Mesendoderm (in vitro differentiated cells): ENCODE data around the gene KRT86.

Experiments used
- DNase-seq: peaks from one replicate; pipeline ENCODE4 v3.0.0; 2013
- H2AK5ac ChIP-seq: 2 replicates; pipeline ENCODE4 v1.6.1; 2013; ENCODE audit warnings: low read length, inconsistent platforms
- H2BK120ac ChIP-seq: 2 replicates; pipeline ENCODE4 v1.6.1; 2013; ENCODE audit warnings: low read depth, mild to moderate bottlenecking, low read length, moderate library complexity, mixed read lengths
- H2BK15ac ChIP-seq: replicated peaks from 2 replicates; pipeline ENCODE4 v1.6.1; 2013; ENCODE audit warnings: low read depth, mild to moderate bottlenecking, moderate library complexity
- H2BK5ac ChIP-seq: 2 replicates; pipeline ENCODE4 v1.6.1; 2013; ENCODE audit warnings: low read length, inconsistent platforms
- H3K18ac ChIP-seq: 2 replicates; pipeline ENCODE4 v1.6.1; 2013; ENCODE audit warnings: mild to moderate bottlenecking, low read length, mixed read lengths
- H3K23ac ChIP-seq: one replicate; pipeline ENCODE4 v1.6.1; 2013; ENCODE audit warnings: low read length
- H3K27ac ChIP-seq: 2 replicates; pipeline ENCODE4 v1.5.1; 2013; ENCODE audit warnings: low read depth, mild to moderate bottlenecking, inconsistent platforms, low read length, moderate library complexity
- H3K27me3 ChIP-seq: 2 replicates; pipeline ENCODE4 v1.6.1; 2013; ENCODE audit warnings: low read length, control low read depth, mild to moderate bottlenecking, inconsistent platforms; ENCODE audit not compliant: insufficient read depth, poor library complexity
- H3K36me3 ChIP-seq: 2 replicates; pipeline ENCODE4 v1.6.1; 2013; ENCODE audit warnings: low read length, inconsistent platforms; ENCODE audit not compliant: control insufficient read depth, insufficient read depth
- H3K4ac ChIP-seq: one replicate; pipeline ENCODE4 v1.6.1; 2013; ENCODE audit warnings: low read depth, mild to moderate bottlenecking, low read length, moderate library complexity
- H3K4me1 ChIP-seq: 2 replicates; pipeline ENCODE4 v1.6.1; 2013; ENCODE audit warnings: low read depth, low read length, inconsistent platforms; ENCODE audit not compliant: control insufficient read depth
- H3K4me2 ChIP-seq: 2 replicates; pipeline ENCODE4 v1.6.1; 2013; ENCODE audit warnings: low read length
- H3K4me3 ChIP-seq: 2 replicates; pipeline ENCODE4 v1.5.1; 2013; ENCODE audit warnings: mild to moderate bottlenecking, low read length
- H3K56ac ChIP-seq: one replicate; pipeline ENCODE4 v1.6.1; 2013; ENCODE audit warnings: low read length
- H3K79me1 ChIP-seq: 2 replicates; pipeline ENCODE4 v1.6.1; 2013; ENCODE audit warnings: low read length, inconsistent platforms
- H3K79me2 ChIP-seq: 2 replicates; pipeline ENCODE4 v1.6.1; 2013; ENCODE audit warnings: mild to moderate bottlenecking, low read length; ENCODE audit not compliant: control insufficient read depth, insufficient read depth
- H3K9ac ChIP-seq: 2 replicates; pipeline ENCODE4 v1.6.1; 2013; ENCODE audit warnings: low read length, inconsistent platforms
- H4K5ac ChIP-seq: one replicate; pipeline ENCODE4 v1.6.1; 2013; ENCODE audit warnings: low read length
- H4K8ac ChIP-seq: one replicate; pipeline ENCODE4 v1.6.1; 2013; ENCODE audit warnings: low read depth, mild to moderate bottlenecking, control low read depth, low read length, moderate library complexity
- WGBS: extraction: QIAGEN DNeasy Blood & Tissue Kit; methylation state at CpG from one replicate; pipeline ENCODE4 v1.1.7; 2013; ENCODE audit warnings: low lambda C conversion rate, missing lambda C conversion rate; ENCODE audit not compliant: insufficient coverage; ENCODE audit errors: extremely low coverage; 5-methylcytosine and 5-hydroxymethylcytosine counted together

KRT86 gene

DNA sequence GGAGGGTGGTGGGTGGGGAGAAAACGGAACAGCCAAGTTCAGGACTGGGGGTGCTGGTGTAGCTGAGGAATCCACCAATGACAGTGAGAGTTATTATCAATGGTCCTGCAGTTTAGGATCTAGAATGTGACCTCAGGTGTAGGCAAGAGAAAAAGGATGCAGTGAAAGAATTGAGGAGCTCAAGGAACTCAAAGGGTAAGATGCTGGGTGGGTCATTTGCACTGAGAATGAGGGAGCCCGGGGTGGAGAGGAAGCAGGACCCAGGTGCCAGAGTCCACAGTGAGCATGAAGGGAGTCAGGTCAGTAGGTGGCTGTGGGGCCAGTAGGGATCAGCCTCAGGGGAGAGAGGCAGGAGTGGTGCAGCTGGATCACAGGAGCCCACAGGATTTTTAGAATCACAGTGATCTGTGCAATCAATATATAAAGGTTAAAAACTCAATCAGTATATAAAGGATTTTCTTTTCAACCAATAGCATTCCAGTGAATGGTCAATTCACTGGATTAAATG is 44.6 kb upstream of the KRT86 start:
- Histone ChIP-seq H3K27me3 (peaks cover 3% of the 10 kb centered on the region), H3K4me1 (no peaks in the 10 kb centered on the region), H3K4me3 (no peak overlapping the region), H4K5ac (no peak overlapping the region), H2BK5ac (no peak overlapping the region), H4K8ac (no peak overlapping the region), H3K4ac (no peak overlapping the region), H3K9ac (no peak overlapping the region), H3K36me3 (no peaks in the 10 kb centered on the region), H2BK15ac (no peak overlapping the region), H3K79me2 (no peaks in the 10 kb centered on the region), H3K56ac (no peak overlapping the region), H2BK120ac (no peak overlapping the region), H3K27ac (no peak overlapping the region), H3K4me2 (no peak overlapping the region), H3K18ac (no peak overlapping the region), H2AK5ac (no peak overlapping the region), H3K79me1 (no peaks in the 10 kb centered on the region), H3K23ac (no peak overlapping the region)
- no CpG with 5 or more reads among the region's 2 CpGs for WGBS
- no peak for DNase-seq

DNA sequence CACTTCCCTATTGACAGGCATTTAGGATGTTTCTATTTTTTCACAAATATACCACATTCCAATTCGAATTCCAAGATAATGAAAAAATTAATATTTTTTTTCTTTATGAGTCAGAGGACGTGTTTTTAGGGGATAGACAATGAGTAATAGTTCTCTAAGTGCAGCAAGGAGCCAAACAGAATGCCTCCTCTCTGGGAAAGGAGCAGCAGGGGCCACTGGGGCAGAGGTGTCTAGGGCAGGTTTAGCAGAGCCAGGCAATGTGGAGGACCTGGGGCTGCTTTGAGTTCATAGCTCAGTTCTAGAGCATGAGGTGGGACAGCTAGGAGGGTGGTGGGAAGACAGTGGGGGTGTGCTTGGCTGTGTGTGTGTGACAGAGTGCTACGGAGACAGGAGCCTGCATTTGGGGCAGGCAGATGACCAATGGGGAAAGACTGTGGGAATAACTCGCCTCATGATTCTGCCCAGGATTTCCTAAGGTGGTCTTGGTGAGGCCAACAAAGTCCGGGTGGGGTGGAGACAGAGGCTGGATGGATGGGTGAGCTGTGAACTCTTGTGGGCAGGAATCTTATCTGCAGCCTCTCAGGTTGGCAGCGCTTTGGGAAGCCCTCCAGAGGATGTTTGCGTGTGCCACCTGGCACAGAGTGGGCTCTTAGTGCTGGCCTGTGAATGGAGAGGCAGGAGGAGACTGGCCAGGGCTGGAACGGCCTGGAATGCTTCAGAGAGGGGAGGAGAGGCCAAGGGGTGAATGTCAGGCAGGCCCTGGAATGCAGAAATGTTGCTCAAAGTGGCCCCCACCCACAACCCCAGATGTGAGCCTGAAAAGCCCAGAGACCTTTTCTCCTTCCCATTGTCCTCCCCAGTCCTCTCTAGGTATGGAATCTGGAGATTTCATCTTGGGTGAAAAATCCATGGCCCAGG is 43.8 kb upstream of the KRT86 start:
- Histone ChIP-seq H3K56ac (no peak overlapping the region), H3K4me2 (no peak overlapping the region), H3K18ac (no peak overlapping the region), H3K79me1 (no peaks in the 10 kb centered on the region), H3K4ac (no peak overlapping the region), H3K23ac (no peak overlapping the region), H2BK5ac (no peak overlapping the region), H4K8ac (no peak overlapping the region), H2BK15ac (no peak overlapping the region), H3K27me3 (peaks cover 3% of the 10 kb centered on the region), H3K4me1 (no peaks in the 10 kb centered on the region), H2BK120ac (no peak overlapping the region), H3K79me2 (no peaks in the 10 kb centered on the region), H4K5ac (no peak overlapping the region), H3K4me3 (no peak overlapping the region), H3K27ac (no peak overlapping the region), H2AK5ac (no peak overlapping the region), H3K36me3 (no peaks in the 10 kb centered on the region), H3K9ac (no peak overlapping the region)
- 100% methylated on average over 1 of the region's 8 CpGs for WGBS
- peak; percentile 50 for DNase-seq

DNA sequence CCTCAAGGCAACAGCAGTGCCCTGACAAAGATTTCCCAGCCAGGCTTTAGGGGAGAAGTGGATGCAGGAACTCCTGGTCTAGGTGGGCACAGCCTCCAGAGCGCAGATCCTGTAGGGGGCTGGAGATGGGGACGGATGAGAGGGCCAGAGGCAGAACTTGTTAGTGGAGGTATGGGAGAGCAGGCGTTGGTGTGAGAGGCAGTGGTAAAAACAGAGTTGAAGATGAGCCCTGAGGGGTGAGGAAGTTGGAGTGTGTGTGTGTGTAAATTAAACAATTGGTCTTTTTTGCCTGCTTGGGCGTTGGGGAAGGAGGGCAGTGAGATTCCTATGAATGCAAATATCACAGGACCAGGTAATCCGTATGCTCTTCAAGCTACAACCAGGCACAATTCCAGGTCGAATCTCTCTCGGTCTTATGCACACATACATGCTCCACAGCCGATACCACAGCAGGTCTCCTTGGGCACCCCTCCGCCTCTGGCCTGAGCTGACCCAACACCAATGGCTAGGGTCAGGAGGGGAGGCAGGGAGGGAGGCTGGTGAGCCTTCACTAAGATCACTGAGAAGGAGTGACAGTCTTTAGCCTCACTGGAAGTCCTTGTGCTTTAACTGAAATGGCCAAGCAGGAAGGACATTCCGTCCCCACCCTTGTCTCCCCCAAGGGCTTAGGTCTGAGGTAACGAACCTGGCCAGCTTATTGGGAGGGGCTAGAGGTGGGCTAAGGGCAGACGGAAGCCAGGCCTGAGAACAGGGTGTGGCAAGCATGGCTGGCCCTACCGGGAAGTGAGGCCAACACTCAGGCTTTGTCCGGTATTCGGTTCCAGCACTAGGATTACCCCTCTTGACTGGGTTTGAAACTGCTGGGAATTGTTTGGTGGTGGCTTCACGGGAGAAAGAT is 42.9 kb upstream of the KRT86 start:
- Histone ChIP-seq H4K8ac (no peak overlapping the region), H3K18ac (no peak overlapping the region), H3K27me3 (peaks cover 3% of the 10 kb centered on the region), H3K4ac (no peak overlapping the region), H3K23ac (peak overlapping the region; percentile 6), H2BK5ac (no peak overlapping the region), H3K79me2 (no peaks in the 10 kb centered on the region), H2BK15ac (no peak overlapping the region), H3K4me3 (no peak overlapping the region), H2BK120ac (no peak overlapping the region), H3K36me3 (no peaks in the 10 kb centered on the region), H3K9ac (no peak overlapping the region), H3K27ac (no peak overlapping the region), H3K56ac (no peak overlapping the region), H4K5ac (no peak overlapping the region), H2AK5ac (no peak overlapping the region), H3K79me1 (no peaks in the 10 kb centered on the region), H3K4me2 (no peak overlapping the region), H3K4me1 (no peaks in the 10 kb centered on the region)
- no CpG with 5 or more reads among the region's 16 CpGs for WGBS
- no peak for DNase-seq

DNA sequence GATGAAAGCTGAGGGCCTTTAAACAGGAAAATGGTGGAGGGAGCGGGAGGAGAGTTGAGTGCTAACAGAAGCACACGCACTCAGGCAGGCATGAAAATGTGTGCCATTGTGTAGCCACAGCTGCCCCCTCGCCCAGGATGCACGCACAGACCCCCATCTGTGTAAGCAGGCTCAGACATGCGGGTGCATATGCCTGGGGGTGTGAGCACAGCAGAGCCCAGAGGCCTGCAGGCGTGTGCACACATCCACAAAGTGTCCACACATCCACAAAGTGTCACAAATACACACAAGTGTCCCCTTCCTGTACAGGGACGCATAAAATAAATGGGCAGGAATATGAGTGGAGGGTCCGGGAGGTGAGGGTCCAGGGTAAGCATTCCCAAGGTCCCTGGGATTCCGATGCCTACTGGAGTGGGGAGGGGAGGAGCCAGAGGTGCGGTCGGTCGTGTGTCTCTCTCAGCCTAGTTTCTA is 42.2 kb upstream of the KRT86 start:
- DNase-seq = no peak
- Histone ChIP-seq H3K79me2 (no peaks in the 10 kb centered on the region), H3K27me3 (peaks cover 3% of the 10 kb centered on the region), H3K36me3 (no peaks in the 10 kb centered on the region), H3K23ac (no peak overlapping the region), H3K9ac (no peak overlapping the region), H2BK120ac (no peak overlapping the region), H3K27ac (no peak overlapping the region), H3K18ac (no peak overlapping the region), H2BK5ac (no peak overlapping the region), H2AK5ac (no peak overlapping the region), H4K5ac (no peak overlapping the region), H2BK15ac (no peak overlapping the region), H3K4ac (no peak overlapping the region), H3K79me1 (no peaks in the 10 kb centered on the region), H3K56ac (no peak overlapping the region), H4K8ac (no peak overlapping the region), H3K4me3 (no peak overlapping the region), H3K4me2 (no peak overlapping the region), H3K4me1 (no peaks in the 10 kb centered on the region)
- no CpG with 5 or more reads among the region's 12 CpGs for WGBS

DNA sequence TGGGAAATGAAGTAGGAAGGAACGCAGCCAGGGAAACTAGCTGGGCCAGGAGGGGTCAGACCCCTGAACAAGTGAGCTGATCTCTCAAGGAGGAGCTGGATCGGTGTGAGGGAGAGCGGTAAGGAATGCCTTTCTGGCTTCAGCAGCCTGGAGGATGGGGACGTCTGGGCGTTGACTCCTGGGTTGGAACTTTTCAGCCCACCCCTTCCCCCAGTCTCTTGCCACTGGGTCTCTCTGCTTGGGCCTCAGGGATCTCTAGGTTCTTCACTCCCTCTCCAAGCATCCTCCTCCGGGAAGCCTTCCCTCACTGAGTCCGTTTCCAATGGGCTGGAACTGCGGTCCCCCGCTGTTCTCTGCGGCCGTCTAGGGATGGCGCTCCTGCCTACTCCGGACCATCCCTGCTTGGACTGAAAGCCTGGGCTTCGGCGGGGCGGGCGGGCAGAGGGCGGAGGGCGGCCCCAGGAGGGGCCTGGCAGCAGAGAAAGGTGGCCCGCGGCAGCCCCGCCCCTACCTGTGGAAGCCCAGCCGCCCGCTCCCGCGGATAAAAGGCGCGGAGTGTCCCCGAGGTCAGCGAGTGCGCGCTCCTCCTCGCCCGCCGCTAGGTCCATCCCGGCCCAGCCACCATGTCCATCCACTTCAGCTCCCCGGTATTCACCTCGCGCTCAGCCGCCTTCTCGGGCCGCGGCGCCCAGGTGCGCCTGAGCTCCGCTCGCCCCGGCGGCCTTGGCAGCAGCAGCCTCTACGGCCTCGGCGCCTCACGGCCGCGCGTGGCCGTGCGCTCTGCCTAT is 41.6 kb upstream of the KRT86 start, which contains the start of gene KRT7:
Gene KRT7 (plus strand): TSS at position 570 of the 788 bp plus-strand sequence. CDS start 54 bp downstream, at position 624.
- H3K9ac ChIP-seq = peak within 1 kb of the TSS; percentile 9
- H3K23ac ChIP-seq = no peak within 1 kb of the TSS
- no peak within 1 kb of the TSS for H2BK15ac ChIP-seq
- H3K79me1 ChIP-seq = no peaks in the 10 kb centered on the region
- no peak within 1 kb of the TSS for H3K27ac ChIP-seq
- no peak within 1 kb of the TSS for H3K4me3 ChIP-seq
- H3K18ac ChIP-seq = no peak within 1 kb of the TSS
- DNase-seq = peak; percentile 37
- no peaks in the 10 kb centered on the region for H3K36me3 ChIP-seq
- no peak within 1 kb of the TSS for H4K8ac ChIP-seq
- H3K4me2 ChIP-seq = peak within 1 kb of the TSS; percentile 50
- no CpG with 5 or more reads among the region's 58 CpGs for WGBS
- no peak within 1 kb of the TSS for H4K5ac ChIP-seq
- no peak within 1 kb of the TSS for H2AK5ac ChIP-seq
- no peak within 1 kb of the TSS for H2BK120ac ChIP-seq
- no peak within 1 kb of the TSS for H2BK5ac ChIP-seq
- H3K79me2 ChIP-seq = no peaks in the 10 kb centered on the region
- peak within 1 kb of the TSS; percentile 42 for H3K56ac ChIP-seq
- no peaks in the 10 kb centered on the region for H3K4me1 ChIP-seq
- no peak within 1 kb of the TSS for H3K4ac ChIP-seq
- peaks cover 3% of the 10 kb centered on the region for H3K27me3 ChIP-seq
